Panc1 (cell line): ENCODE results near the gene NHLRC2. TPM values are rescaled to one million over a fixed set of nuclear protein-coding genes. Genes with fewer than 3 reads are reported as not detected.
A peak's percentile ranks its signal among the peaks of the same experiment; 100 is the strongest.

Experiments used
- ATAC-seq: fragments of 200-7000 bp; cut with Tn5 transposase; 2 replicates; pipeline ENCODE4 v1.9.1; 2020; ENCODE audit warnings: mild to moderate bottlenecking, moderate library complexity
- BruUV-seq: library from RNA; stranded (reverse); fragments of 400-500 nt; replicated peaks from 2 replicates; lab custom pipeline; 2021; lab: Mats Ljungman, UMichigan
- CTCF ChIA-PET: fragments of 300-600 bp; sonication (Branson Sonifier 250); formaldehyde crosslinking; loops from one replicate; lab custom pipeline; 2022; ENCODE audit warnings: antibody characterized with exemption; lab: Charles Lee
- POLR2A ChIA-PET: fragments of 300-600 bp; sonication (Branson Sonifier 250); formaldehyde crosslinking; loops from one replicate; lab custom pipeline; 2022; ENCODE audit warnings: antibody characterized with exemption; lab: Charles Lee
- DNase-seq: peaks from one replicate; pipeline ENCODE4 v3.0.0-alpha.2; 2010; ENCODE audit warnings: low read depth, low spot score
- H3K27ac ChIP-seq: 2 replicates; pipeline ENCODE4 v1.5.1; 2011; ENCODE audit warnings: mild to moderate bottlenecking, low read length, inconsistent platforms
- H3K27me3 ChIP-seq: fragments of 200-500 bp; sonication (Bioruptor generic); 2 replicates; pipeline ENCODE4 v1.6.0; 2014; ENCODE audit warnings: low read length, inconsistent platforms; ENCODE audit not compliant: control insufficient read depth, insufficient read depth
- H3K36me3 ChIP-seq: fragments of 200-500 bp; sonication (Bioruptor generic); 2 replicates; pipeline ENCODE4 v1.5.1; 2014; ENCODE audit warnings: inconsistent platforms, mild to moderate bottlenecking, low read length, moderate library complexity; ENCODE audit not compliant: control insufficient read depth, insufficient read depth
- H3K4me1 ChIP-seq: 2 replicates; pipeline ENCODE4 v1.5.1; 2011; ENCODE audit warnings: inconsistent platforms, mild to moderate bottlenecking, low read length, moderate library complexity; ENCODE audit not compliant: control insufficient read depth, insufficient read depth
- H3K4me3 ChIP-seq, 2 experiments: 2 replicates each; pipeline ENCODE4 v1.5.1; 2011 to 2012; ENCODE audit warnings: low read depth in 2 of 2, low read length in 2 of 2, mild to moderate bottlenecking in 2 of 2, inconsistent platforms in 1 of 2, moderate library complexity in 1 of 2
- H3K9me3 ChIP-seq: fragments of 200-500 bp; sonication (Bioruptor generic); 2 replicates; pipeline ENCODE4 v1.5.1; 2014; ENCODE audit warnings: low read depth, mild to moderate bottlenecking, inconsistent platforms, low read length, moderate library complexity; ENCODE audit not compliant: control insufficient read depth, insufficient read depth
- POLR2AphosphoS5 ChIP-seq: IDR thresholded peaks from 2 replicates; pipeline ENCODE4 v1.6.1; 2012; ENCODE audit warnings: mild to moderate bottlenecking, low read depth, low read length, moderate library complexity
- SIN3A ChIP-seq: IDR thresholded peaks from 2 replicates; pipeline ENCODE4 v1.6.1; 2012; ENCODE audit warnings: low read depth, mild to moderate bottlenecking, low read length, moderate library complexity, borderline replicate concordance; ENCODE audit not compliant: insufficient read depth
- TCF7L2 ChIP-seq: IDR thresholded peaks from 2 replicates; pipeline ENCODE4 v1.6.1; 2011; ENCODE audit warnings: mild to moderate bottlenecking, low read depth, low read length, inconsistent platforms
- in situ Hi-C: cut with HindIII; loops from 2 replicates; pipeline ENCODE4 v1.10.0; 2016; ENCODE audit warnings: low sequenced_read_pairs, low pct_unique_long_range_greater_than_20kb
- intact Hi-C: fragments of 100-400 bp; cut with micrococcal nuclease; formaldehyde crosslinking; loops from one replicate; pipeline ENCODE4 v1.10.0; 2022; ENCODE audit not compliant: unreplicated experiment
- total RNA-seq: library from RNA; stranded (reverse); gene quantifications from one replicate; pipeline ENCODE4 v1.2.1, GENCODE V29; 2021; ENCODE audit not compliant: unreplicated experiment
- TF ChIP-seq, protein P1 (sequence below): fragments of 450-650 bp; IDR thresholded peaks from 2 replicates; pipeline ENCODE4 v1.5.1; 2017; ENCODE audit warnings: mild to moderate bottlenecking
- TF ChIP-seq, protein P2 (sequence below), 2 experiments: IDR thresholded peaks; 2 replicates each; pipeline ENCODE4 v1.6.1; 2011 to 2012; ENCODE audit warnings: low read depth in 2 of 2, control low read depth in 1 of 2, low read length in 1 of 2, mild to moderate bottlenecking in 1 of 2, moderate library complexity in 1 of 2; ENCODE audit not compliant: insufficient read depth in 1 of 2

The NHLRC2 gene
- total RNA-seq, 1 experiment from 2014 or later = 47.3 TPM

DNA sequence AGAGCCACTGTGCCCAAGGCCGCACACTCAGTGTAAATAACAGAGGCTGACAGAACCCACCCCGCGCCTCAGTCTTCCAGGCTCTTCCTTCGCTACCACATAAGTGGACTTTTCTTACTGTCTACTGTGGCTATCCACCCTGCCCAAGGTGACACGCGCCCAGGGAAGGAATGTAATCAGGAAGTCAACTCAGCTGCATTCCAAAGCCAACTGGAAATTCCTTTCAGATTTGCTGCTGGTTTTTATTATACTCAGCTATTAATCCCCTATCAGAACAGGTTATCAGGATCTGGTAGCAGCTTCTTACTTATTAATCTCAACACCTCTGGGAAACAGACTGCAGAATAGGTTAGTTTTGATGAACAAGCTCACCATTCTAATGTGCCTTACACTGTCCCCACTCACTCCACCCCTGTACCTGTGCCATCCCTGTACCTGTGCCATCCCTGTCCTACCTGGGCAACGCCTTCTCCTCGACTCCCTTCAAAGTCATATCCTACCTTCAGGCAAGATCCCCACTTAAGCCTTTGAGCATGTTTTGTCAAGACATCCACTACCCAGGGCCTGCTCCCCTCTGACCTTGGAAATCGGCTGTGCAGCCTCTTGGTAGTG is 90.7 kb downstream of the NHLRC2 start:
- no peaks in the 10 kb centered on the region for H3K9me3 ChIP-seq
- ChIA-PET POLR2A (no interaction called here), CTCF (interaction anchor here (0.6 kb wide), 1 partner anchor 805 kb away, joined by 3 read pairs; no protein-coding TSS in a partner anchor)
- TF ChIP-seq, protein P1, sequence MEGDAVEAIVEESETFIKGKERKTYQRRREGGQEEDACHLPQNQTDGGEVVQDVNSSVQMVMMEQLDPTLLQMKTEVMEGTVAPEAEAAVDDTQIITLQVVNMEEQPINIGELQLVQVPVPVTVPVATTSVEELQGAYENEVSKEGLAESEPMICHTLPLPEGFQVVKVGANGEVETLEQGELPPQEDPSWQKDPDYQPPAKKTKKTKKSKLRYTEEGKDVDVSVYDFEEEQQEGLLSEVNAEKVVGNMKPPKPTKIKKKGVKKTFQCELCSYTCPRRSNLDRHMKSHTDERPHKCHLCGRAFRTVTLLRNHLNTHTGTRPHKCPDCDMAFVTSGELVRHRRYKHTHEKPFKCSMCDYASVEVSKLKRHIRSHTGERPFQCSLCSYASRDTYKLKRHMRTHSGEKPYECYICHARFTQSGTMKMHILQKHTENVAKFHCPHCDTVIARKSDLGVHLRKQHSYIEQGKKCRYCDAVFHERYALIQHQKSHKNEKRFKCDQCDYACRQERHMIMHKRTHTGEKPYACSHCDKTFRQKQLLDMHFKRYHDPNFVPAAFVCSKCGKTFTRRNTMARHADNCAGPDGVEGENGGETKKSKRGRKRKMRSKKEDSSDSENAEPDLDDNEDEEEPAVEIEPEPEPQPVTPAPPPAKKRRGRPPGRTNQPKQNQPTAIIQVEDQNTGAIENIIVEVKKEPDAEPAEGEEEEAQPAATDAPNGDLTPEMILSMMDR = no peak
- TF ChIP-seq TCF7L2 (no peak), SIN3A (no peak), POLR2AphosphoS5 (no peak)
- TF ChIP-seq, protein P2, sequence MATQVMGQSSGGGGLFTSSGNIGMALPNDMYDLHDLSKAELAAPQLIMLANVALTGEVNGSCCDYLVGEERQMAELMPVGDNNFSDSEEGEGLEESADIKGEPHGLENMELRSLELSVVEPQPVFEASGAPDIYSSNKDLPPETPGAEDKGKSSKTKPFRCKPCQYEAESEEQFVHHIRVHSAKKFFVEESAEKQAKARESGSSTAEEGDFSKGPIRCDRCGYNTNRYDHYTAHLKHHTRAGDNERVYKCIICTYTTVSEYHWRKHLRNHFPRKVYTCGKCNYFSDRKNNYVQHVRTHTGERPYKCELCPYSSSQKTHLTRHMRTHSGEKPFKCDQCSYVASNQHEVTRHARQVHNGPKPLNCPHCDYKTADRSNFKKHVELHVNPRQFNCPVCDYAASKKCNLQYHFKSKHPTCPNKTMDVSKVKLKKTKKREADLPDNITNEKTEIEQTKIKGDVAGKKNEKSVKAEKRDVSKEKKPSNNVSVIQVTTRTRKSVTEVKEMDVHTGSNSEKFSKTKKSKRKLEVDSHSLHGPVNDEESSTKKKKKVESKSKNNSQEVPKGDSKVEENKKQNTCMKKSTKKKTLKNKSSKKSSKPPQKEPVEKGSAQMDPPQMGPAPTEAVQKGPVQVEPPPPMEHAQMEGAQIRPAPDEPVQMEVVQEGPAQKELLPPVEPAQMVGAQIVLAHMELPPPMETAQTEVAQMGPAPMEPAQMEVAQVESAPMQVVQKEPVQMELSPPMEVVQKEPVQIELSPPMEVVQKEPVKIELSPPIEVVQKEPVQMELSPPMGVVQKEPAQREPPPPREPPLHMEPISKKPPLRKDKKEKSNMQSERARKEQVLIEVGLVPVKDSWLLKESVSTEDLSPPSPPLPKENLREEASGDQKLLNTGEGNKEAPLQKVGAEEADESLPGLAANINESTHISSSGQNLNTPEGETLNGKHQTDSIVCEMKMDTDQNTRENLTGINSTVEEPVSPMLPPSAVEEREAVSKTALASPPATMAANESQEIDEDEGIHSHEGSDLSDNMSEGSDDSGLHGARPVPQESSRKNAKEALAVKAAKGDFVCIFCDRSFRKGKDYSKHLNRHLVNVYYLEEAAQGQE (IDR thresholded peaks at IDR 0.05; ENCODE audit: insufficient read depth in 1 of 2, low read depth in 2 of 2, low read length in 1 of 2) = no peak
- intact Hi-C loops (no loop called here), in situ Hi-C loops (no loop called here)
- no peak overlapping the region for H3K4me3 ChIP-seq
- DNase-seq (no peak), ATAC-seq (peak; percentile 83)
- H3K36me3 ChIP-seq = no peaks in the 10 kb centered on the region
- peaks cover 5% of the 10 kb centered on the region for H3K4me1 ChIP-seq
- peak overlapping the region; percentile 41; the same call in 1 of the 2 replicates for H3K27ac ChIP-seq
- no peaks in the 10 kb centered on the region for H3K27me3 ChIP-seq
- BruUV-seq = no TSS peak

DNA sequence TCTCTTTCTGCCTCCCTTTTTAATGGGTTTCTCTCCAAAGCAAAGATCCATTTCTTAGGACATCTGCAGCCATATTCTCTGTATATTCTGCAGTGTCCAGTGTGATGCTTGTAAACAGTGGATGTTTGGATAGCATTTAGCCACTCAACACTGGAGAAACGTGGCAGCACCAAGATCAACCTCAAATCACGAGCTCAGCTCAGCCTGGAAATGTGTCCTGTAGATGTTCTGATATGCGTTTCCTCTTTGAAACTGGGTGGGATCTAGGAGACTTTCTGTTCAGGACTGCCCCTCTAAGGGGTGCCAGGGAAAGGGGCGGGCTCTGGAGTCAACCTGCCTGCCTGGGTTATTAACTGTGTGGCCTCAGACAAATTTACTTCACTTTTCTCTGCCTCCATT is 91.2 kb downstream of the NHLRC2 start:
- peak overlapping the region; percentile 14; the same call in 1 of the 2 replicates for H3K27ac ChIP-seq
- no TSS peak for BruUV-seq
- intact Hi-C loops = no loop called here

More for the DNA sequence above, 91.2 kb downstream of the NHLRC2 start:
- ChIA-PET POLR2A (no interaction called here), CTCF (no interaction called here)
- in situ Hi-C loops = no loop called here
- no peak for ATAC-seq
- Histone ChIP-seq H3K4me1 (peaks cover 5% of the 10 kb centered on the region), H3K4me3 (no peak overlapping the region), H3K36me3 (no peaks in the 10 kb centered on the region), H3K9me3 (no peaks in the 10 kb centered on the region), H3K27me3 (no peaks in the 10 kb centered on the region)
- no peak for DNase-seq
- TF ChIP-seq TCF7L2 (no peak), SIN3A (no peak), POLR2AphosphoS5 (no peak)
- TF ChIP-seq, protein P1 = no peak
- TF ChIP-seq, protein P2 (IDR thresholded peaks at IDR 0.05; ENCODE audit: insufficient read depth in 1 of 2, low read depth in 2 of 2, low read length in 1 of 2) = no peak
